ENCODE data around the gene MZF1.
A peak's percentile ranks its signal among the peaks of the same experiment; 100 is the strongest.

MZF1 gene

DNA sequence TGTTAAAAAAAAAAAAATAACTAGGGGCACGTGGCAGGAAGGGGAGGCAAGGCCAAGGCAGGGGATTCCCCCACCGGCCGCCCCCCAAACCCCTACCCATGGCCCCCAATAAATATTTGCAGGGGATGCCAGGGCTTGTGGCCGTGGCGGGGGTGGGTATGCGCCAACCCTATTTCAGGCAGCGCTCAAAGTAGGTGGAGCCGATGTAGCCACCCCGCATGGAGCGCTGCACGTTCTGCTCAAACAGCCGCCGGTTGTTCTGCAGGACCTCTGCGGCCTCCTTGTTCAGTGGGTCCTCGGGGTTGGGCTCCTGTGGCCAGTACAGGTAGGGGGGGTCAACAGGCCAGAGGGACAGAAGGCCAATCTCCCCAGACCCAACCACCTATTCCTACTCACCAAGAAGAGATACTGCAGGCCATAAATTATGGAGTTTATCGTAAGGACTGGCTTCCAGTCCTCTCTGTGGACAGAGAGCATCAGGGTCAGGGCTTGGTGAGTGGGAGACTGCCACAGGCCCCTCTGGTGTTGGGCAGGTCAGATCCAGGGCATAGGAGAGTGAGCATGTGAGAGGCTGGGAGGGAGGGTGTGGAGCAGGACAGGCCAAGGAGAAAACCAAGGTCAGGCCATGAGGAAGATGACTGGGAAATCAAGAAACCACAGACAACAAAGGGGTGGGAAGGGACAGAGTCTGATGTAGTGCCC lies 17.1 kb downstream of the MZF1 start:
- no peak for DNase-seq (ENCODE audit: low read depth)
- TF ChIP-seq, protein P1, sequence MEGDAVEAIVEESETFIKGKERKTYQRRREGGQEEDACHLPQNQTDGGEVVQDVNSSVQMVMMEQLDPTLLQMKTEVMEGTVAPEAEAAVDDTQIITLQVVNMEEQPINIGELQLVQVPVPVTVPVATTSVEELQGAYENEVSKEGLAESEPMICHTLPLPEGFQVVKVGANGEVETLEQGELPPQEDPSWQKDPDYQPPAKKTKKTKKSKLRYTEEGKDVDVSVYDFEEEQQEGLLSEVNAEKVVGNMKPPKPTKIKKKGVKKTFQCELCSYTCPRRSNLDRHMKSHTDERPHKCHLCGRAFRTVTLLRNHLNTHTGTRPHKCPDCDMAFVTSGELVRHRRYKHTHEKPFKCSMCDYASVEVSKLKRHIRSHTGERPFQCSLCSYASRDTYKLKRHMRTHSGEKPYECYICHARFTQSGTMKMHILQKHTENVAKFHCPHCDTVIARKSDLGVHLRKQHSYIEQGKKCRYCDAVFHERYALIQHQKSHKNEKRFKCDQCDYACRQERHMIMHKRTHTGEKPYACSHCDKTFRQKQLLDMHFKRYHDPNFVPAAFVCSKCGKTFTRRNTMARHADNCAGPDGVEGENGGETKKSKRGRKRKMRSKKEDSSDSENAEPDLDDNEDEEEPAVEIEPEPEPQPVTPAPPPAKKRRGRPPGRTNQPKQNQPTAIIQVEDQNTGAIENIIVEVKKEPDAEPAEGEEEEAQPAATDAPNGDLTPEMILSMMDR (conservative IDR thresholded peaks at IDR 0.05; ENCODE audit: low read depth, low read length) = no peak
- H3K4me3 ChIP-seq (ENCODE audit: low read length) = no peak overlapping the region

DNA sequence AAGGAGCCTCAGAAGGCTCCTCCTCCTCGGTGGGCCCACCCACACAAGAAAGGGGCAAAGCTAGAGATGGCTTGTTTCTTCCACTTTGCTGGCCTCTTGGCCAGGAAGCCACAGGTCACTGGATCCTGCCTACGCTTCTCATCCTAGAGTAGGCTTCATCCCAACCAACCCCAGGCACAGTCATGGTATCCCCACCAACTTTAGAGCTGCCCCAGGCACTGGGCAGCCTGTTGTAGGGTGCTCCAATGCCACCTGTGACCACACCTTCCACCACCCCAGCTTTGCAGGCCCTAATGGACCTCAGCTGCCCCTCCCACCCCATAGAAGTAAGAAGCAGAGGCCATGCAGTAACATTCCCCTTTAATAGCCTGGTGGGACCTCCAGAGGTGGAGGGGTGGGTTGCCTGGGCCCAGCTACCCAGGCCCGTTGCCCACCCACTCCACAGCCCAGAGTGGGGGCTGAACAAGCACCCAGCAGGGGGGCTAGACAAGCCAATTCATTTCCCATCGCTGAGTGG lies 17.7 kb downstream of the MZF1 start:
- no peak for DNase-seq (ENCODE audit: low read depth)
- TF ChIP-seq, protein P1 (conservative IDR thresholded peaks at IDR 0.05; ENCODE audit: low read depth, low read length) = no peak
- peak overlapping the region; percentile 27 for H3K4me3 ChIP-seq (ENCODE audit: low read length)

- TF ChIP-seq, protein P1 (conservative IDR thresholded peaks at IDR 0.05; ENCODE audit: low read depth, low read length) = no peak
- H3K4me3 ChIP-seq (ENCODE audit: low read length) = peak within 1 kb of the TSS; percentile 81
- peak; percentile 85 for DNase-seq (ENCODE audit: low read depth)
Measured at GRCh38 chr19:58554494-58555368, 18.4 kb downstream of the MZF1 start, which contains the start of gene CHMP2A. Gene CHMP2A (minus strand): TSS chr19:58555105. CDS start chr19:58554212, 893 bp downstream.

- TF ChIP-seq, protein P1 (conservative IDR thresholded peaks at IDR 0.05; ENCODE audit: low read depth, low read length) = no peak
- DNase-seq (ENCODE audit: low read depth) = no peak
- H3K4me3 ChIP-seq (ENCODE audit: low read length) = peak overlapping the region; percentile 81
Measured at GRCh38 chr19:58553799-58554493, 19.2 kb downstream of the MZF1 start.

- TF ChIP-seq, protein P1 (conservative IDR thresholded peaks at IDR 0.05; ENCODE audit: low read depth, low read length) = no peak
- H3K4me3 ChIP-seq (ENCODE audit: low read length) = no peak overlapping the region
- no peak for DNase-seq (ENCODE audit: low read depth)
Measured at GRCh38 chr19:58552655-58553054, 20.5 kb downstream of the MZF1 start.

DNA sequence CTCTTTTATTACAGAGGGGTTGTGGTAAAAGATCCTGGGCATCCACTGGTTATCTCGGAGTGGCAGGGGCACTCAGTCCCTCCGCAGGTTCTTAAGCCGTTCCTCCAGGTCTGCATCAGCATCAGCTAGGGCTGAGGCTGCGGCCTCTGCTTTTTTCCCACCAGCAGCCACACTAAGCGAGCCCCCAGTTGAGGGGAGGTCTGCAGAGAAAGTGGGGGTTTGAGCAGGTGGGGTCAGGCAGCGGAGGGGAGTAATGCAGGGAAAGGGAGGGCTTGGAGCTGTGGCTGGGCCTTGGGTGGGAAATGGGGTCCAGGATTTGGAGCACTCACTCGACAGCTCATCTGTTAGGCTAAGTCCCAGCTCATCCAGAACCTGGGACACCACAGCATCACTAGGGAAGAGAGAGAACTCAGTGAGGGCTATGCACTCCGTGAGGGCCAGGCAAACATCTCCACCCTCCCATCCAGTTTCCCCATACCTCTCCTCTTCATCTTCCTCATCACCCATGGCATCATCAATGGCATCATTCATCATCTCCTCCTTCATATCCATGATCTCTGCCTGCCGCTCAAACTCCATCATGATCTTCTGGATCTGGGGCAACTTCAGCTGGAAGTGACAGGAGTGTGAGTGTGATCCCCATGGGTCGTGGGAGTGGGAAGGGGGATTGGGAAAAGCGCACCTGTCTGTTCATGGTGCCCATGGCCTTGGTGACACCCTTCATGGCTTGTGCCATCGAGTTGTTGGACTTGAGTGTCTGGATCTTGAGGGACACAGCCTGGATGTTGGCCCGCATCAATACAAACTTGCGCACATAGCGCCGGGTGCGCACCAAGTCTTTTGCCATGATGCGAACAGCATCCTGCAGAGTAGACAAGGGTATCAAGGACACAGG lies 21.3 kb downstream of the MZF1 start:
- H3K4me3 ChIP-seq (ENCODE audit: low read length) = no peak overlapping the region
- DNase-seq (ENCODE audit: low read depth) = no peak
- TF ChIP-seq, protein P1 (conservative IDR thresholded peaks at IDR 0.05; ENCODE audit: low read depth, low read length) = no peak

Data from retinal pigment epithelial cell (primary cell).